ENCODE results near the gene ABCB9. TPM values are rescaled to one million over a fixed set of nuclear protein-coding genes. Genes with fewer than 3 reads are reported as not detected.
A peak's percentile ranks its signal among the peaks of the same experiment; 100 is the strongest.

The ABCB9 gene
- total RNA-seq, 1 donor from 2014 or later: 4.0 TPM

DNA sequence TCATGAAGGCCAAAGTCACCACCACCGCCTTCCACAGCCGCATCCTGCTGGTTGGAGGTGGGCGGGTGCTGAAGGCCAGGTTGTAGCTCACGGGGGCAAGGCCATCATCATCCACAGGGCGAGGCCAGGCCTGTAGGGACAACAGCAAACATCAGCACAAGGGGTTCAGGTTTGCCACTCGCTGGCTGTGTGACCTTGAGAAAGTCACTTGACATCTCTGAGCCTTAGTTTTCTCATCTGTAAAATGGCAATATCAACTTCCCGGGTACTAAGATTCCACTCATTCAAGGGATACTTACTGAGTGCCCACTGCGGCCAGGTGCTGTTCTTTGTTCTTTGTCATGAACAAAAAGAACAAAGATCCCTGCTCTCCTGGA is 6.1 kb downstream of the ABCB9 start:
- TF ChIP-seq, protein P1, sequence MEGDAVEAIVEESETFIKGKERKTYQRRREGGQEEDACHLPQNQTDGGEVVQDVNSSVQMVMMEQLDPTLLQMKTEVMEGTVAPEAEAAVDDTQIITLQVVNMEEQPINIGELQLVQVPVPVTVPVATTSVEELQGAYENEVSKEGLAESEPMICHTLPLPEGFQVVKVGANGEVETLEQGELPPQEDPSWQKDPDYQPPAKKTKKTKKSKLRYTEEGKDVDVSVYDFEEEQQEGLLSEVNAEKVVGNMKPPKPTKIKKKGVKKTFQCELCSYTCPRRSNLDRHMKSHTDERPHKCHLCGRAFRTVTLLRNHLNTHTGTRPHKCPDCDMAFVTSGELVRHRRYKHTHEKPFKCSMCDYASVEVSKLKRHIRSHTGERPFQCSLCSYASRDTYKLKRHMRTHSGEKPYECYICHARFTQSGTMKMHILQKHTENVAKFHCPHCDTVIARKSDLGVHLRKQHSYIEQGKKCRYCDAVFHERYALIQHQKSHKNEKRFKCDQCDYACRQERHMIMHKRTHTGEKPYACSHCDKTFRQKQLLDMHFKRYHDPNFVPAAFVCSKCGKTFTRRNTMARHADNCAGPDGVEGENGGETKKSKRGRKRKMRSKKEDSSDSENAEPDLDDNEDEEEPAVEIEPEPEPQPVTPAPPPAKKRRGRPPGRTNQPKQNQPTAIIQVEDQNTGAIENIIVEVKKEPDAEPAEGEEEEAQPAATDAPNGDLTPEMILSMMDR (conservative IDR thresholded peaks at IDR 0.05; ENCODE audit: low read depth, low read length): no peak
- H3K4me3 ChIP-seq (ENCODE audit: low read depth, low read length): no peak overlapping the region
- DNase-seq (ENCODE audit: low read depth): no peak

DNA sequence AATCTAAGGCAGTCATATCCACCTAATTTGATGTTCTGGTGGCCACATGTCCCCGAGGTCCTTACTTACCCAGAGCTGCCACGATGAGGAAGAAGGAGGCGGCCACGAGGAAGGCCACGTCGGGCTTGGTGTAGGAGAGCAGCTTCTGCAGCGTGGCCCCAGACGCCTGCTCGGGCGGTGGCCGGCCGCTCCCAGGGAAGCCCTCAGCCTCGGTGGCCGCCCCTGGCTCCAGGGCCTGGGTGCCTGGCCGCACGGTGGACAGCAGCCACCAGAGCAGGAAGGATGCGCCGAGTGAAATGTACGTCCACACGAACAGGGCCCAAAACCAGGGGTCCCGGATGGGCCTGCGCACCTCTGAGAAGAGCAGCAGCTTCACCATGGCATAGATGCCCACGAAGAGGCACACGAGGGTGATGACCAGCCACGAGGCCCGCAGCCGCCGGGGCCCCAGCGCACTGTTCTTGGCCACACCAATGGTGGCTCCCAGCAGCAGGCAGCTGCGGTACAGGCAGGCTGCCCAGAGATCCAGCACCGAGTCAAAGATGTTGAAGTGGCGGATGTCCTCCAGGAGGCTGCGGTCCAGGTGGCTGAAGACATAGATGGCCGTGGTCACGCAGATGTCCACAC is 6.6 kb downstream of the ABCB9 start:
- TF ChIP-seq, protein P1 (conservative IDR thresholded peaks at IDR 0.05; ENCODE audit: low read depth, low read length): no peak
- DNase-seq (ENCODE audit: low read depth): no peak
- H3K4me3 ChIP-seq (ENCODE audit: low read depth, low read length): no peak overlapping the region

DNA sequence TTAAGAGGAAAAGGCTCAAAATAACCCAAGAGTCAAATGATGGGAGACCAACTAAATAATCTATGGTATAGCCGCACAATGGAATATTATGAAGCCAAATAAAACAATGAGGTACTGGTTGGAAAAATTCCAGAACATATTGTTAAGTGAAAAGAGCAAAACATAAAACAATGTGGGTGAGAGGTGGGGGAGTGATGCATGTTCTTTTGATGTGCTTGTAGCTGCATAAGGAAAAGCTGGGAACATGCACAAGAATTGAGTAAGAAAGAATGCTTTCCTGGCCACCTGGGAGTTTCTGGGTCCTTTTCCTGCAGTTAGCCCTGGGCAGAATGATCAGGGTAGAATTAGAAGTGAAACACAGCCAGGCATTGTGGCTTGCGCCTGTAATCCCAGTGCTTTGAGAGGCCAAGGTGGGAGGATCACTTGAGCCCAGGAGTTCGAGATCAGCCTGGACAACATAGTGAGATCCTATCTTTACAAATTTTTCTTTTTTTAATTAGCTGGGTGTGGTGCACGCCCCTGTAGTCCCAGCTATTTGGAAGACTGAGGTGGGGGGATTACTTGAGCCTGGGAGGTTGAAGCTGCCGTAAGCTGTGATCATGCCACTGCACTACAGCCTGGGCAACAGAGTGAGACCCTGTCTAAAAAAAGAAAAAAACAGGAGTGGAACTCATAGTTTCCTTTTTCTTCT is 7.9 kb downstream of the ABCB9 start:
- TF ChIP-seq, protein P1 (conservative IDR thresholded peaks at IDR 0.05; ENCODE audit: low read depth, low read length): no peak

DNA sequence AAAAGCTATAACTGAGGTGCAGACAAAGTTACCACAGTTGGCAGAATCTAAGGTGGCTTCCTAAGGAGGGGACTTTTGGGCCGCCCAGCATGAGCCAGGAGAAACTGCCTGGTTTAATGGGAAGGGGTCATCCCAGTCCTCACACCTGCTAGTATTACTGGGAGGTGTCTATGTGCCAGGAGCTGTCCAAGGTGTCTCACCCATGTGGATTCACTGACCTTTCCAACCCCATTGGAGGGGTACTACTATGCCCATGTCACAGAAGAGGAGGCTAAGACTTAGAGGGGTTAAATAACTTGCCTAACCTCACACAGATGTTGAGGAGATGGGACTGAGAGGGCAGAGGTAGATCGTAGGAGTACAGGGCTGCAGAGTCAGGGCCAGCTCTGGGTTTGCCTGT is 10.2 kb downstream of the ABCB9 start:
- TF ChIP-seq, protein P1 (conservative IDR thresholded peaks at IDR 0.05; ENCODE audit: low read depth, low read length): no peak
- H3K4me3 ChIP-seq (ENCODE audit: low read depth, low read length): no peak overlapping the region
- DNase-seq (ENCODE audit: low read depth): no peak

More for the DNA sequence above, 7.9 kb downstream of the ABCB9 start:
- no peak overlapping the region for H3K4me3 ChIP-seq (ENCODE audit: low read depth, low read length)
- no peak for DNase-seq (ENCODE audit: low read depth)

DNA sequence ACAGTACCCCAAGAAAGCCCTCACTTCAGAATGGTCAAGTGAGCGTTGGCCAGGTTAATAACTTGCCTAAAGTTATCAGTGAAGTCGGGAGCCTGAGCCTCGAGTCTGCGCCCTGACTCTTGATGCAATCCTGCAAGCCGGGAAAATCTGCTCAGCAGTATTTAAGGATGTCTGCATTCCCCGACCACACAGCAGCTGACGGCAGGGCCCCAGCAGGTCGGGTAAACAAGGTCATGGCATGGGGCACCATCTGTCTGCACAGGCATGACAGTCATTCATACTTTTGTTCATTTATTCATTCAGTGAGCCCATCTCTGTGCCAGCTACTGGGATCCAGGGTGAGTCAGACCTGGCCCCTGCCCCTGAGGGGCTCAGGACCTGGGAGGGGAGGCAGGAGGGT is 11.1 kb downstream of the ABCB9 start:
- no peak overlapping the region for H3K4me3 ChIP-seq (ENCODE audit: low read depth, low read length)
- DNase-seq (ENCODE audit: low read depth): no peak
- TF ChIP-seq, protein P1 (conservative IDR thresholded peaks at IDR 0.05; ENCODE audit: low read depth, low read length): no peak

DNA sequence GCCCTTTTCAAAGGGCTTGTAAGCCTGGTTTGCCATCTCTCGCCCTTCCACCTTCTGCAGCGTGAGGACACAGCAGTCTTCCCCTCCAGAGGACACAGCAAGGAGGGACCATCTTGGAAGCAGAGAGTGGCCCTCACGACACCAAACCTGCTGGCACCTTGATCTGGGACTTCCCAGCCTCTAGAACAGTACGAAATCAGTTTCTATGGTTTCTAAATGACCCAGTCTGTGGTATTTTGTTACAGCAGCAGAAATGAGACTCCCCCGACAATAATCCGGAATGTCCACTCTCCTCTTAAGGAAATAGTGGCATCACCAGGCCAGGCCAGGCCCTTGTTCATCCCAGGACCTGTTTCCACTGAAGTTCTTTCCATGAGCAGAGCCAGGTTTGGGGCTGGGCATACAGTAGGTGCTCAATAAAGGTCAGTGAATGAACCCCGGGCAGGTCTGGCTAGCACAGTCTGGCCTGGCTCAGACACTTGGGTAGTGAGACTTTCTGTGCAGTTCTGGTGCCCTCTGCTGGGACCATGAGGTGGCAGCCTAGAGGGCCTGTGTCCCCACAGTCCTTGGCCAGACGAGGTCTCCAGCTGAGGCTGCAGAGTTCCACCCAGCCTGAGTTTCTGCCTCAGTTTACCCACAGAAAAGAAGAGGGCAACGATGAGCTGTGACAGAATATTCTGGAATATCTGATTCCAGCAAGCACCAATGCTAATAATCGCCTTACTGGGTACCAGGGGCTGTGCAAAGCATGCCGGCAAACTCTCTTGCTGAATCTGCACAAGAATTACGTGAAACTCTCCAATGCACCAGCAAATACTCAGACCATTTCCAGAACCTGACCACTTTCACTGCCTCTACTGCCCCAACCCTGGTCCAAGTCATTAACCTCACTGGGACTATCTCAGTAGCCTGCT is 14.0 kb downstream of the ABCB9 start:
- no peak overlapping the region for H3K4me3 ChIP-seq (ENCODE audit: low read depth, low read length)
- no peak for DNase-seq (ENCODE audit: low read depth)
- TF ChIP-seq, protein P1 (conservative IDR thresholded peaks at IDR 0.05; ENCODE audit: low read depth, low read length): peak; percentile 94

Data from epithelial cell of proximal tubule (primary cell).